Pancreas (tissue), 10 donors: Measurements from ENCODE around the gene FHL1. TPM values are rescaled to one million over a fixed set of nuclear protein-coding genes. Genes with fewer than 3 reads are reported as not detected.
A peak's percentile ranks its signal among the peaks of the same experiment; 100 is the strongest.

ENCODE experiments used
- ATAC-seq, 4 donors: fragments of 200-7000 bp; cut with Tn5 transposase; one replicate each; pipeline versions ENCODE4 v1.8.0 to v1.9.1; 2020; ENCODE audit warnings: mild to moderate bottlenecking in 4 of 4, moderate library complexity in 4 of 4
- DNase-seq, 6 donors: peaks; one replicate each; pipeline ENCODE4 v3.0.0-alpha.2; 2020
- FAIRE-seq: peaks from 2 replicates; lab custom pipeline; 2012; peaks lifted over from hg19 to GRCh38; lab: Jason Lieb, UNC
- H3K27ac ChIP-seq, 4 donors: fragments of 200-600 bp; sonication (generic); 1 replicate in 3 of 4; 2 replicates in 1 of 4; pipeline versions ENCODE4 v1.5.0 to v1.8.0; 2020
- H3K27me3 ChIP-seq, 4 donors: fragments of 200-600 bp; one replicate each; pipeline ENCODE4 v1.8.0; 2021
- H3K36me3 ChIP-seq, 3 donors: fragments of 200-600 bp; sonication (generic) in 1 of 3; one replicate each; pipeline versions ENCODE4 v1.5.0 to v1.8.0; 2020 to 2021
- H3K4me1 ChIP-seq, 3 donors: fragments of 200-600 bp; one replicate each; pipeline ENCODE4 v1.8.0; 2021
- H3K4me3 ChIP-seq, 4 donors: fragments of 200-600 bp; sonication (generic) in 2 of 4; one replicate each; pipeline versions ENCODE4 v1.5.0 to v1.8.0; 2020 to 2021
- H3K9me3 ChIP-seq, 4 donors: fragments of 200-600 bp; one replicate each; pipeline ENCODE4 v1.8.0; 2021
- WGBS, 2 donors: extraction: QIAGEN DNeasy Blood & Tissue Kit; methylation state at CpG; one replicate each; pipeline ENCODE4 v1.1.7; 2013; 5-methylcytosine and 5-hydroxymethylcytosine counted together
- intact Hi-C, 3 donors: fragments of 100-400 bp; cut with DNase I; formaldehyde crosslinking; loops; one replicate each; pipeline versions ENCODE4 v1.11.1 to v1.14.2; 2022
- polyA plus RNA-seq, 2 donors: library from polyadenylated mRNA; stranded (reverse); fragments of 200-250 nt; gene quantifications; one replicate each; pipeline ENCODE4 v1.2.3, GENCODE V29; 2013
- total RNA-seq, 6 donors: library from RNA; stranded (reverse); fragmentation: NEBNext Ultra II Directional in 4 of 6; extraction: Animal tissue kit (Norgen Biotek cat#: 25700) in 4 of 6; gene quantifications; one replicate each; pipeline versions ENCODE4 v1.2.1 to v1.2.4, GENCODE V29; 2021 to 2023
- TF ChIP-seq, protein P1 (sequence below), 4 donors: fragments of 200-600 bp; sonication (generic) in 3 of 4; IDR thresholded peaks; one replicate each; pipeline versions ENCODE4 v1.5.0 to v1.8.0; 2021; ENCODE audit warnings: antibody characterized with exemption in 4 of 4
- donor health status: healthy with polysubstance abuse.
- donor health status: DM: no; HTN: no; CAD: no; lungs with moderate emphysema.
- donor health status: DM: no; HTN: no; CAD: no.
- donor health status: control.
- donor health status: control.
- donor health status: Bipolar disorder and iron deficiency.
- donor health status: DM: yes; HTN: yes; CAD: no.
- donor health status: DM: no; HTN: no; CAD: no.
- donor health status: DM: no; HTN: no; CAD: no.
- donor health status: DM: yes; HTN: yes; CAD: no.

The FHL1 gene
- total and polyA plus RNA-seq, 8 donors, result 6.2 to 31.6 (median 12.7) TPM

DNA sequence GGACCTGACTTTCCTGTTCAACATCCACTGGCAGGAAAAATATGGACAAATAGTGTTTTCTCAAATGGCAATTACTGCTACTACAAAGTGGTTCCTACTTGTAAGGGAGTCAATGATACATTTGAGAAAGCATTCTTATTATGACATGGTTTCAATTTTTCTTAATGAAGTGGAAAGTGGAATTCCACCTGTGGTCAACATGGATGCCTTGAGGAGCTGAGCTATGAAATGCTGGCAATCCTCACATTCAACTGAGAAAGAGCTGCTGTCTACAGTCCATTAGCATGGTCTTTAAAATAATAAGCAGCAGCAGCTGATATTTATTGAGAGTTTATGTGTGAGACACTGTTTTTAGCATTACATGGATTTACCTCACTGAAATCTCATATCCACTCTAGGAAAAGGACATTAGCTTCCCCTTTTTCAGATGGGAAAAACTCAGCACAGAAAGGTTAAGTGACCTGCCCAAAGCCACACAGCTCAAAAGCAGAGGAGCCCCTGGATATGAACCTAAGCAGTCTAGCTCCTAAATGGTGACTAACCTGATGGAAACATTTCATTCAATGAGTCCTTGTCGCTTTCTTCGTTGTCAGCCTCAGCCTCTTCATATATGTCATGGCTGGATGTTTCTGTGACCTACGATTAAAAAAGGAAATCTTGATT lies 74.6 kb downstream of the FHL1 start:
- intact Hi-C loops, result no loop called here

DNA sequence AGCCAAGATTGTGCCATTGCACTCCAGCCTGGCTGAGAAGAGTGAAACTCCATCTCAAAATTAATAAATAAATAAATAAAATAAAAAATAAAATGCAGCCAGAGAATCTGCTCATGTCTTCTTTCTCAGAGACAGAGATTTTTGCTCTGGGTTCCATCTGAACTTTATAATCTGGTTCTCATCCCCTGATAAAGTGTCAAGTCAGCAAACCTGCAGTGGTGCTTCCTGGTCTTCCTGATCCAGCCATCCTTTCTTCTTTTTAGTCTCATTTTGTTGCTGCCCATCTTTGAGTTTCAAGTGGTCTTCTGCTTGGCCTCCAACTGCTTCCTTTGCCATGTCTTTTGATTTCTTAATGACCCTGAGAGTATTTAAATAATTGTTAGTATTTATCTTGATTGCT lies 79.7 kb downstream of the FHL1 start:
- H3K9me3 ChIP-seq, result no peaks in the 10 kb centered on the region
- no peak overlapping the region for H3K4me3 ChIP-seq
- FAIRE-seq (no peak), ATAC-seq (no peak), DNase-seq (no peak)
- H3K4me1 ChIP-seq, result no peaks in the 10 kb centered on the region
- TF ChIP-seq, protein P1, sequence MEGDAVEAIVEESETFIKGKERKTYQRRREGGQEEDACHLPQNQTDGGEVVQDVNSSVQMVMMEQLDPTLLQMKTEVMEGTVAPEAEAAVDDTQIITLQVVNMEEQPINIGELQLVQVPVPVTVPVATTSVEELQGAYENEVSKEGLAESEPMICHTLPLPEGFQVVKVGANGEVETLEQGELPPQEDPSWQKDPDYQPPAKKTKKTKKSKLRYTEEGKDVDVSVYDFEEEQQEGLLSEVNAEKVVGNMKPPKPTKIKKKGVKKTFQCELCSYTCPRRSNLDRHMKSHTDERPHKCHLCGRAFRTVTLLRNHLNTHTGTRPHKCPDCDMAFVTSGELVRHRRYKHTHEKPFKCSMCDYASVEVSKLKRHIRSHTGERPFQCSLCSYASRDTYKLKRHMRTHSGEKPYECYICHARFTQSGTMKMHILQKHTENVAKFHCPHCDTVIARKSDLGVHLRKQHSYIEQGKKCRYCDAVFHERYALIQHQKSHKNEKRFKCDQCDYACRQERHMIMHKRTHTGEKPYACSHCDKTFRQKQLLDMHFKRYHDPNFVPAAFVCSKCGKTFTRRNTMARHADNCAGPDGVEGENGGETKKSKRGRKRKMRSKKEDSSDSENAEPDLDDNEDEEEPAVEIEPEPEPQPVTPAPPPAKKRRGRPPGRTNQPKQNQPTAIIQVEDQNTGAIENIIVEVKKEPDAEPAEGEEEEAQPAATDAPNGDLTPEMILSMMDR (IDR thresholded peaks at IDR 0.05), result no peak
- H3K27me3 ChIP-seq, result peaks cover 0 to 8% (median 0%) of the 10 kb centered on the region in 4 donors
- H3K36me3 ChIP-seq, result no peaks in the 10 kb centered on the region
- no peak overlapping the region for H3K27ac ChIP-seq
- intact Hi-C loops, result no loop called here

More for the DNA sequence above, 74.6 kb downstream of the FHL1 start:
- no peak for FAIRE-seq
- TF ChIP-seq, protein P1 (IDR thresholded peaks at IDR 0.05), result no peak
- Histone ChIP-seq H3K27ac (no peak overlapping the region), H3K9me3 (no peaks in the 10 kb centered on the region), H3K4me1 (no peaks in the 10 kb centered on the region), H3K27me3 (no peaks in the 10 kb centered on the region), H3K36me3 (no peaks in the 10 kb centered on the region), H3K4me3 (no peak overlapping the region)
- ATAC-seq, result no peak
- no peak for DNase-seq
- 83 to 92% methylated on average over 3 of the region's 3 CpGs for WGBS, 2 donors

DNA sequence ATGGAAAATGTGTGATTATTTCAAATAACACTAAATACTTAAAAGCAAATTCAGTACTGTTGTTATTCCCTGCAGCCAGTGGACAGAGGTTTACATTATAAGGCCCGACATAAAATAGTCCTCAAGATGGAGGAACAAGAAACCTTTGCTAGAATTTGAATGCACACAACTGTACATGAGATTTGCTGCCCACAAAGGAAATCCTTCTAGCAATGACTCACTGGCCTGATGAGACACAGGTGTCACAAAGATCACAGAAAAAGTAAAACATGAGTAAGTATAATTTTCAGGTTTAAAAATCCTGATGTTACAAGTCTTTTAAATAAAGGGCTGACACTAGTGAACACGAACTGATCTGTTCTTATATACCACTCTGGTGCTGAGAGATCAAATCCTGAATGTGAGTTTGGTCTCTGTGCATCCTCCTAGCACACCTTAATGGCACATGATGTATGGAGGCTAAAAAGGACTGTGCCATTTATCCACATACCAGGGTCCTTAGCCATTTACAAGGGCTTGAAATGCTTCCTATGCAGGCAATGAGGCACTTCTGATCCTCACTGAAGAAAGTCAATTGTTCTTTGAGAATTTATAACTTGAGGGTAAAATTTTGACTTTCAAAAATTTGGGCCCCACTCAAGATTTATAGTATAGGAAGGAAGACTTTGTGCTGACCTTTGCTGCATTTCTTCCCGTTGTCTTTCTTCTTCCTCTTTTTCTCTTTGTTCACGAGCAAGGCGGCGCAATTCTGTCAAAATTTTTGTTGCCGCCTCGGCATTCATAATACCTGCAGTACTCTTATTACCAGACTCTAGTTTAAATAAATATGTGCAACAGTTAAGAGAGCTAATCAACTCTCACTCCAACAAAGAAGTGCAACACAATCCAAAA lies 80.9 kb downstream of the FHL1 start:
- Histone ChIP-seq H3K9me3 (no peaks in the 10 kb centered on the region), H3K4me1 (no peaks in the 10 kb centered on the region), H3K36me3 (no peaks in the 10 kb centered on the region), H3K27me3 (peaks cover 0 to 16% (median 0%) of the 10 kb centered on the region in 4 donors), H3K27ac (no peak overlapping the region), H3K4me3 (no peak overlapping the region)
- TF ChIP-seq, protein P1 (IDR thresholded peaks at IDR 0.05), result no peak
- FAIRE-seq (no peak), ATAC-seq (no peak), DNase-seq (no peak)
- intact Hi-C loops, result no loop called here
- WGBS, 2 donors, result 82 to 83% methylated on average over 8 of the region's 8 CpGs

DNA sequence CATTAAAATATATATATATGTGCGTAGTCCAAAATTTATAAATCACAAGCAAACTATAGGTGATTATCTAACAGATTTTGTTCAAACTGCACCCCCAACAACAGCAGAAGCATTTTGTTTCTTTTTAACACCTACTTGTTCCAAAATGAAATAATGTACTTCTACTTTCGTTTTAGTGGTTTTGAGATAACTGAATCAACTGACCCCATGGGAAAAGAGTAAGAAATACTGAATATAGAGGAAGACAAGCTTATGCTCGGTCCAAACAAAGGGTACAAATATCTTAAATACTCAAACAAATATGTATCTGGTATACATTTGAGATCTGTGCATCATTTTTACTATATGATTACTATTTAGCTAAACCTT lies 81.5 kb downstream of the FHL1 start:
- peaks cover 0 to 16% (median 0%) of the 10 kb centered on the region in 4 donors for H3K27me3 ChIP-seq
- no peaks in the 10 kb centered on the region for H3K9me3 ChIP-seq
- ATAC-seq (no peak), FAIRE-seq (peak; percentile 78), DNase-seq (no peak)
- intact Hi-C loops, result no loop called here
- no peaks in the 10 kb centered on the region for H3K4me1 ChIP-seq
- no peak overlapping the region for H3K4me3 ChIP-seq
- TF ChIP-seq, protein P1 (IDR thresholded peaks at IDR 0.05), result no peak
- no peak overlapping the region for H3K27ac ChIP-seq
- H3K36me3 ChIP-seq, result no peaks in the 10 kb centered on the region
- WGBS, 2 donors, result 67 to 73% methylated on average over 3 of the region's 3 CpGs
